BE2C (cell line): ENCODE results near the gene KRTAP22-2. TPM values are rescaled to one million over a fixed set of nuclear protein-coding genes. Genes with fewer than 3 reads are reported as not detected.

Source experiments
- DNase-seq: peaks from one replicate; pipeline ENCODE4 v3.0.0-alpha.2; 2020
- H3K27me3 ChIP-seq: fragments of 250-450 bp; sonication (Bioruptor Pico); 2 replicates; pipeline ENCODE4 v1.5.1; 2020; ENCODE audit warnings: mild to moderate bottlenecking
- H3K36me3 ChIP-seq: fragments of 250-450 bp; sonication (Bioruptor Pico); 2 replicates; pipeline ENCODE4 v1.5.1; 2020; ENCODE audit warnings: mild to moderate bottlenecking
- H3K4me1 ChIP-seq: fragments of 250-450 bp; sonication (Bioruptor Pico); 2 replicates; pipeline ENCODE4 v1.5.1; 2020
- H3K4me3 ChIP-seq: 2 replicates; pipeline ENCODE4 v1.5.1; 2011; ENCODE audit warnings: low read depth, low read length
- H3K9me3 ChIP-seq: fragments of 250-450 bp; sonication (Bioruptor Pico); 2 replicates; pipeline ENCODE4 v1.5.1; 2020
- polyA plus RNA-seq: library from polyadenylated mRNA; unstranded; fragments of >200 nt; gene quantifications from one replicate; pipeline ENCODE4 v1.2.1, GENCODE V29; 2012; ENCODE audit warnings: low read depth, missing spikeins; ENCODE audit not compliant: insufficient read length, insufficient read depth
- TF ChIP-seq, protein P1 (sequence below): IDR thresholded peaks from 2 replicates; pipeline ENCODE4 v1.5.1; 2012; ENCODE audit warnings: mild to moderate bottlenecking, low read depth, low read length

The KRTAP22-2 gene
- not detected for polyA plus RNA-seq

DNA sequence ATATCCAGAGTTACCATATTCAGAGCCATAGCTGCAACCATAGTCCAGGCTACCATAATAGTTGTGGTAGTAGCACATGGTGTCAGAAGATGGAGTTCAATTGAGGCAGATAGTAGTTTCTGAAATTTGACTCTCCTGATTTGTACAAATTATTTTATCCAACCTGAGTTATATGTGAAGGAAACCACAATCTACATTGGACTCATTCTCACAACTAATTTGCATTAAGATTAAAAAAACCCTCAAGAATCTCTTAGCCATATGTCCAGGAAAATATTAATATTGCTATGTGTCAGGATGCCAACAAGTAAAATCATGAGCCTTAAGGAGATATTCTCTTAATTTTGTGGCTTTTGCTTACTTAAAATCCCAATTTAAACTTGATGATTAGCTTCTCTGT lies at the start of gene KRTAP22-2:
Gene KRTAP22-2, minus strand, starts transcription at position 101 of the 400 bp plus-strand sequence.
- no peaks in the 10 kb centered on the region for H3K36me3 ChIP-seq
- no peaks in the 10 kb centered on the region for H3K4me1 ChIP-seq
- no peaks in the 10 kb centered on the region for H3K9me3 ChIP-seq
- TF ChIP-seq, protein P1, sequence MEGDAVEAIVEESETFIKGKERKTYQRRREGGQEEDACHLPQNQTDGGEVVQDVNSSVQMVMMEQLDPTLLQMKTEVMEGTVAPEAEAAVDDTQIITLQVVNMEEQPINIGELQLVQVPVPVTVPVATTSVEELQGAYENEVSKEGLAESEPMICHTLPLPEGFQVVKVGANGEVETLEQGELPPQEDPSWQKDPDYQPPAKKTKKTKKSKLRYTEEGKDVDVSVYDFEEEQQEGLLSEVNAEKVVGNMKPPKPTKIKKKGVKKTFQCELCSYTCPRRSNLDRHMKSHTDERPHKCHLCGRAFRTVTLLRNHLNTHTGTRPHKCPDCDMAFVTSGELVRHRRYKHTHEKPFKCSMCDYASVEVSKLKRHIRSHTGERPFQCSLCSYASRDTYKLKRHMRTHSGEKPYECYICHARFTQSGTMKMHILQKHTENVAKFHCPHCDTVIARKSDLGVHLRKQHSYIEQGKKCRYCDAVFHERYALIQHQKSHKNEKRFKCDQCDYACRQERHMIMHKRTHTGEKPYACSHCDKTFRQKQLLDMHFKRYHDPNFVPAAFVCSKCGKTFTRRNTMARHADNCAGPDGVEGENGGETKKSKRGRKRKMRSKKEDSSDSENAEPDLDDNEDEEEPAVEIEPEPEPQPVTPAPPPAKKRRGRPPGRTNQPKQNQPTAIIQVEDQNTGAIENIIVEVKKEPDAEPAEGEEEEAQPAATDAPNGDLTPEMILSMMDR = no peak
- no peaks in the 10 kb centered on the region for H3K27me3 ChIP-seq
- no peak within 1 kb of the TSS for H3K4me3 ChIP-seq
- no peak for DNase-seq

DNA sequence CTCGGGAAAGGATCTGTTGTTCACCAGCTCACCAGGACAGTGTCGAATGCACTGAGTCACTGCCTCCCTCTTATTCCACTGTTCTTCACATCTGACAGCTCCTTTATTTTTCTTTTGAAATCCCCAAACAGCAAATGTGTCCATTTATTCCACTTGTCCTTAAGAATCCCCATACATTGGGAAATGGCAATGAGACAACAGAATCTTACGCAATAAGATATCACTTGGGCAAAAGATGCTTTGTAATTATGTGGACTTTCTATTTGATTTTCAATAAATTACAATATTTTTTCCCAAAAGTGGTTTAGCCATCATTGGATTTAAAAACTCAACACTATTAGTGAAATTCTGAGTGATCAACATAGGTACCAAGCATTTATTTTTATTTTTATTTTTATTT lies 48.5 kb upstream of the KRTAP22-2 start:
- Histone ChIP-seq H3K27me3 (no peaks in the 10 kb centered on the region), H3K4me1 (no peaks in the 10 kb centered on the region), H3K4me3 (no peak overlapping the region), H3K9me3 (no peaks in the 10 kb centered on the region), H3K36me3 (no peaks in the 10 kb centered on the region)
- TF ChIP-seq, protein P1 = no peak
- DNase-seq = no peak

DNA sequence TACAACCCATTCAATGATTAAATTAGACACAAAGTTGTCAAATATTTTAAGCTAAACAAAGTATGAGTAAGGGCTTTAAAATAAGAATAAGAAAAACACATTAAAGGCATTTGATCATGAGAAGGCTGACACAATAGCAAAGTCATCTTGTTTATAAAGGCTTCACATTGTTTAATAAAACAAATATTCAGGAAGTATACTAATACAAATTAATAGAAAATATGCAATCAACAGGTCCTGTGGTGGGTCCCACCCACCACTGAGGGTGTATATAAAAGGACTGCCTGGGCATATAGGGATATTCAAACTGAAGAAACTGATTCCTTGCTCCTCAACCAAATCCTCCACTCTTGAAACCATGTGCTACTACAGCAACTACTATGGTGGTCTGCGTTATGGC lies 44.7 kb upstream of the KRTAP22-2 start, which contains the start of gene KRTAP20-2:
Gene KRTAP20-2, plus strand, starts transcription at position 301 of the 400 bp plus-strand sequence. Its CDS starts 58 bp downstream, at position 359.
- Histone ChIP-seq H3K36me3 (no peaks in the 10 kb centered on the region), H3K4me1 (no peaks in the 10 kb centered on the region), H3K4me3 (no peak within 1 kb of the TSS), H3K27me3 (no peaks in the 10 kb centered on the region), H3K9me3 (no peaks in the 10 kb centered on the region)
- no peak for DNase-seq
- TF ChIP-seq, protein P1 = no peak

DNA sequence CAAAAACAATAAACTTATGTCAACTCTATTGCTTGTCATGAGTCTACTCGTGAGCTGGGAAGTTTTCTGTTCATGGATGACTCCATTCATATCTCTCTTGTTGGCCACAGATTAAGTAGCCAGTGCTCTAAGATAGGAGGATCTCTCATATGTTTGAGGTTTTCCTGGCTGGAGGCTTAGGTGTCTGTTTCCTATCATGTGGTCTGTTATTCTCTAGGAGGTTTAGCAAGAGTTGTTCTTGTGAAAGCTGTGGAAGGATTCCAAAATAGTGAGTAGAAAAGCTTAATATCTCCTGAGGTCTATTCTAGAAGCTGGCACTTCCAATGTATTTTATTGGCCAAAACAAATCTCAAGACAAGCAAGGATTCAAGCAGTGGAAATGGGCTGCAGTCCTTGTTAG lies 39.0 kb upstream of the KRTAP22-2 start:
- no peak overlapping the region for H3K4me3 ChIP-seq

DNA sequence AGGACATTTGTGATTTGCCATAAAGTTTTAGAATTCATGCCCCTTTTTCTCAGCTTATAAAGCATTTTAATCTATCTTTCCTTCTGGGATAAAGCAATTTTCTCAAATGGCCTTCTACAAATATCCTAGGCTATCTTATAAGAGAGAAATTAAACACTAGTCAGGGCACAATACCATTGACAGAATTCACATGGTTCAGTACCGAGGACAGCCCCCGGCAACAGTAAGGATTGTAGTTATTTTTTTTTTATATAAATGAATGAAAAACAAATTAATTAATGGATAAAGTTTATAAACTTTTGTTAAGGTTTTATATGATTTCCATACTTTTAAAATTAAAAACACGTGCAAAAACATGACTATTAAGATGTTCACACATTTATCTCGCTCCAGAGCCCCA lies 37.9 kb upstream of the KRTAP22-2 start:
- H3K36me3 ChIP-seq = no peaks in the 10 kb centered on the region
- no peak overlapping the region for H3K4me3 ChIP-seq
- no peak for DNase-seq
- TF ChIP-seq, protein P1 = no peak
- H3K9me3 ChIP-seq = no peaks in the 10 kb centered on the region
- H3K4me1 ChIP-seq = no peaks in the 10 kb centered on the region
- no peaks in the 10 kb centered on the region for H3K27me3 ChIP-seq

More for the DNA sequence above, 39.0 kb upstream of the KRTAP22-2 start:
- Histone ChIP-seq H3K36me3 (no peaks in the 10 kb centered on the region), H3K9me3 (no peaks in the 10 kb centered on the region), H3K4me1 (no peaks in the 10 kb centered on the region), H3K27me3 (no peaks in the 10 kb centered on the region)
- TF ChIP-seq, protein P1 = no peak
- no peak for DNase-seq

DNA sequence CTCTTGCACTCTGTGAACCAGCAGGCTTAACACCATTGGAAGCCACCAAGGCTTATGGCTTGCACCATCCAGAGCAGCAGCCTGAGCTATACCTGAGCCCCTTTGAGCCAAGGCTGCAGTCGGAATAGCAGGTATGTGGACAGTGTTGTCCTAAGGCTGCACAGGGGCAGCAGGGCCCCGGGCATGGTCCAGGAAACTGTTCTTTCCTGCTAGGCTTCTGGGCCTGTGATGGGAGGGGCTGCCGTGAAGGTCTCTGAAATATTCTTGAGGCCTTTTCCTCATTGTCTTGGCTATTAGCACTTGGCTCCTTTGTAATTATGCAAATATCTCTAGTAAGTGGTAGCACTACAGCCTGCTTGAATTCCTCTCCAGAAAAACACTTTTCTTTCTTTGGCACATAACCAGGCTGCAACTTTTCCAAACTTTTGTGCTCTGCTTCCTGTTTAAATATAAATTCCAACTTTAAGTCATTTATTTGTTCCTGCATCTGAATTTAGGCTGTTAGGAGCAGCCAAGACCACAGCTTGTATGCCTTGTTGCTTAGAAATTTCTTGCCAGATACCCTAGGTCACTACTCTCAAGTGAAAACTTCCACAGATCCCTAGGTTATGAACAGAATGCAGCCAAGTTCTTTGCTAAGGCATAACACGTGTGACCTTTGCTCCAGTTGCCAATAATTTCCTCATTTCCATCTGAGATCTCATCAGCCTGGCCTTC lies 35.4 kb upstream of the KRTAP22-2 start:
- no peak for DNase-seq
- no peaks in the 10 kb centered on the region for H3K36me3 ChIP-seq
- H3K9me3 ChIP-seq = no peaks in the 10 kb centered on the region
- H3K27me3 ChIP-seq = no peaks in the 10 kb centered on the region
- no peaks in the 10 kb centered on the region for H3K4me1 ChIP-seq
- TF ChIP-seq, protein P1 = no peak
- no peak overlapping the region for H3K4me3 ChIP-seq
